ENCODE measurements around the gene SCMH1.
"Not testable (repeated sequence)": the region's sequence is repeated elsewhere in the genome, so short reads cannot be mapped to it uniquely, and the experiment has no call there.

Gene SCMH1

GRCh38 chr1:41241749-41242341, at the start of gene SCMH1:
Gene SCMH1 (minus strand): TSS chr1:41242306. CDS start chr1:41186133, 56,173 bp downstream.
- DNase-seq, result peak; percentile 82

GRCh38 chr1:41291195-41291594, 49.1 kb upstream of the SCMH1 start:
- DNase-seq, result no peak

- no peak for DNase-seq
Observed at GRCh38 chr1:41289196-41289595, 47.1 kb upstream of the SCMH1 start.

GRCh38 chr1:41286992-41287391, 44.9 kb upstream of the SCMH1 start:
- no peak for DNase-seq

GRCh38 chr1:41286486-41286885, 44.4 kb upstream of the SCMH1 start:
- peak; percentile 3 for DNase-seq

- no peak for DNase-seq
Observed at GRCh38 chr1:41285818-41286217, 43.7 kb upstream of the SCMH1 start.

GRCh38 chr1:41284121-41284520, 42.0 kb upstream of the SCMH1 start:
- no peak for DNase-seq

GRCh38 chr1:41282679-41283317, 40.7 kb upstream of the SCMH1 start:
- DNase-seq, result no peak

GRCh38 chr1:41281334-41281733, 39.2 kb upstream of the SCMH1 start:
- no peak for DNase-seq

- no peak for DNase-seq
Observed at GRCh38 chr1:41280202-41281032, 38.3 kb upstream of the SCMH1 start.

GRCh38 chr1:41278076-41278475, 36.0 kb upstream of the SCMH1 start:
- DNase-seq, result no peak

GRCh38 chr1:41277371-41277975, 35.4 kb upstream of the SCMH1 start:
- no peak for DNase-seq

GRCh38 chr1:41275831-41276230, 33.7 kb upstream of the SCMH1 start:
- no peak for DNase-seq

GRCh38 chr1:41274752-41275545, 32.8 kb upstream of the SCMH1 start:
- DNase-seq, result no peak

GRCh38 chr1:41272601-41273000, 30.5 kb upstream of the SCMH1 start:
- DNase-seq, result no peak

GRCh38 chr1:41268154-41268770, 26.2 kb upstream of the SCMH1 start:
- DNase-seq, result peak; percentile 59

- DNase-seq, result no peak
Observed at GRCh38 chr1:41261926-41262618, 20.0 kb upstream of the SCMH1 start.

GRCh38 chr1:41260768-41261167, 18.7 kb upstream of the SCMH1 start:
- DNase-seq, result no peak

GRCh38 chr1:41259221-41259620, 17.1 kb upstream of the SCMH1 start:
- DNase-seq, result no peak

GRCh38 chr1:41255978-41256377, 13.9 kb upstream of the SCMH1 start:
- no peak for DNase-seq

GRCh38 chr1:41251120-41251519, 9.0 kb upstream of the SCMH1 start:
- not testable (repeated sequence) for DNase-seq

GRCh38 chr1:41249319-41249718, 7.2 kb upstream of the SCMH1 start:
- peak; percentile 1 for DNase-seq
